SK-MEL-5 (cell line): Measurements from ENCODE around the gene ENG. TPM values are rescaled to one million over a fixed set of nuclear protein-coding genes. Genes with fewer than 3 reads are reported as not detected.

ENCODE experiments used
- DNase-seq: peaks from one replicate; pipeline ENCODE4 v3.0.0-alpha.2; 2016; ENCODE audit warnings: low read depth, low spot score
- in situ Hi-C: cut with HindIII; loops from 2 replicates; pipeline ENCODE4 v1.10.0; 2016; ENCODE audit warnings: low sequenced_read_pairs, high pct_unique_total_duplicates, low pct_unique_long_range_greater_than_20kb
- total RNA-seq: library from RNA; depleted of rRNA; stranded (reverse); fragments of >200 nt; shearing (Covaris generic); gene quantifications from 2 replicates; pipeline ENCODE4 v1.2.3, GENCODE V29; 2014

ENG gene
- total RNA-seq, 1 experiment from 2014 or later = 3.7 TPM

- in situ Hi-C loops = no loop called here
Measured at GRCh38 chr9:127810378-127811187, 43.9 kb downstream of the ENG start.

GRCh38 chr9:127809540-127810377, 44.7 kb downstream of the ENG start:
- in situ Hi-C loops = no loop called here

More at GRCh38 chr9:127810378-127811187, 43.9 kb downstream of the ENG start:
- no peak for DNase-seq

GRCh38 chr9:127809002-127809539, 45.4 kb downstream of the ENG start:
- in situ Hi-C loops = no loop called here

More at GRCh38 chr9:127809540-127810377, 44.7 kb downstream of the ENG start:
- DNase-seq = peak; percentile 27

GRCh38 chr9:127808347-127809001, 46.0 kb downstream of the ENG start:
- DNase-seq = no peak
- in situ Hi-C loops = no loop called here

More at GRCh38 chr9:127809002-127809539, 45.4 kb downstream of the ENG start:
- no peak for DNase-seq

GRCh38 chr9:127806871-127807270, 47.6 kb downstream of the ENG start:
- no peak for DNase-seq
- in situ Hi-C loops = no loop called here

GRCh38 chr9:127805620-127806019, 48.8 kb downstream of the ENG start:
- DNase-seq = peak; percentile 63
- in situ Hi-C loops = no loop called here

- DNase-seq = no peak
- in situ Hi-C loops = no loop called here
Measured at GRCh38 chr9:127803507-127804352, 50.7 kb downstream of the ENG start.

- DNase-seq = peak; percentile 85
- in situ Hi-C loops = no loop called here
Measured at GRCh38 chr9:127802576-127803443, 51.6 kb downstream of the ENG start, which contains the start of gene FPGS. FPGS (plus strand) TSS chr9:127802882; CDS start chr9:127802925, 43 bp downstream.

GRCh38 chr9:127801955-127802575, 52.4 kb downstream of the ENG start:
- DNase-seq = no peak
- in situ Hi-C loops = no loop called here

GRCh38 chr9:127796852-127797370, 57.5 kb downstream of the ENG start:
- DNase-seq = no peak
- in situ Hi-C loops = no loop called here

- DNase-seq = no peak
- in situ Hi-C loops = no loop called here
Measured at GRCh38 chr9:127796225-127796813, 58.1 kb downstream of the ENG start.

- in situ Hi-C loops = no loop called here
- DNase-seq = no peak
Measured at GRCh38 chr9:127794001-127794791, 60.3 kb downstream of the ENG start.

GRCh38 chr9:127793093-127793708, 61.3 kb downstream of the ENG start:
- in situ Hi-C loops = no loop called here
- DNase-seq = no peak

- DNase-seq = no peak
- in situ Hi-C loops = no loop called here
Measured at GRCh38 chr9:127792417-127793031, 61.9 kb downstream of the ENG start.
